ENCODE results near the gene SART1.

SART1 gene

DNA sequence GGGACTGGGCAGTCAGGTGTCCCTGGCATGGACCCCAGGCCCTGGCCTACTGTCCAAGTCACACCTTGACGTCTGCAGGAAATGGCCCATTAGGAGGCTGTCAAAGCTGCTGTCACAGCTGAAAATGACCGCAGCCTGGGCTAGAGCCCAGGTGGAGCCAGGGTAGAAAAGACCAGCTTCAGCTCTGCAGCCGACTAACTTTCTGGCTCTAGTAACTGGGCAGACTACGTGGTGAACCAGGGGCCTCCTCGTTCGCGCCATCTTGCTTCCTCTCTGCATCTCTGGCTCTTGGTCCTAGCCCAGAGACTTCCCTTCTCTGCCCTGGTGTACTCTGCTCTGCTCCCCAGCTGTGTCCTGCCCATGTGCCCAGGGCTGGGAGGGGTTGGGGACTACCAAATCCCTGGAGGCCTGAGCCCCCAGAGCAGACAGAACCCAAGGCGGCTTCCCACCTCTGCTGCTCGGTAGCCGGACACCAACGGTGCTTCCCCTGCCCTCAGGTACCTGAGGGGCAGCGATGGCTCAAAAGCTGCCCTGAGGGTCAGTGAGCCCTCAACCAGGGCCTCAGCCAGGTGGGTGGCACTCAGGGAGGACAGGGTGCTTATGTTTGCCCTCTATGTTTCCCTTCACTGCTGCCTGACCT, 19.7 kb downstream of the SART1 start:
- TF ChIP-seq TAF1 (IDR thresholded peaks at IDR 0.05; ENCODE audit: low read depth) (no peak), CREB1 (IDR thresholded peaks at IDR 0.05; ENCODE audit: low read depth) (no peak), EGR1 (IDR thresholded peaks at IDR 0.05) (no peak), YY1 (IDR thresholded peaks at IDR 0.05; ENCODE audit: low read depth) (no peak), CEBPB (IDR thresholded peaks at IDR 0.05) (no peak), TEAD4 (IDR thresholded peaks at IDR 0.05) (no peak), FOXM1 (IDR thresholded peaks at IDR 0.05; ENCODE audit: borderline replicate concordance, low read depth) (no peak)

DNA sequence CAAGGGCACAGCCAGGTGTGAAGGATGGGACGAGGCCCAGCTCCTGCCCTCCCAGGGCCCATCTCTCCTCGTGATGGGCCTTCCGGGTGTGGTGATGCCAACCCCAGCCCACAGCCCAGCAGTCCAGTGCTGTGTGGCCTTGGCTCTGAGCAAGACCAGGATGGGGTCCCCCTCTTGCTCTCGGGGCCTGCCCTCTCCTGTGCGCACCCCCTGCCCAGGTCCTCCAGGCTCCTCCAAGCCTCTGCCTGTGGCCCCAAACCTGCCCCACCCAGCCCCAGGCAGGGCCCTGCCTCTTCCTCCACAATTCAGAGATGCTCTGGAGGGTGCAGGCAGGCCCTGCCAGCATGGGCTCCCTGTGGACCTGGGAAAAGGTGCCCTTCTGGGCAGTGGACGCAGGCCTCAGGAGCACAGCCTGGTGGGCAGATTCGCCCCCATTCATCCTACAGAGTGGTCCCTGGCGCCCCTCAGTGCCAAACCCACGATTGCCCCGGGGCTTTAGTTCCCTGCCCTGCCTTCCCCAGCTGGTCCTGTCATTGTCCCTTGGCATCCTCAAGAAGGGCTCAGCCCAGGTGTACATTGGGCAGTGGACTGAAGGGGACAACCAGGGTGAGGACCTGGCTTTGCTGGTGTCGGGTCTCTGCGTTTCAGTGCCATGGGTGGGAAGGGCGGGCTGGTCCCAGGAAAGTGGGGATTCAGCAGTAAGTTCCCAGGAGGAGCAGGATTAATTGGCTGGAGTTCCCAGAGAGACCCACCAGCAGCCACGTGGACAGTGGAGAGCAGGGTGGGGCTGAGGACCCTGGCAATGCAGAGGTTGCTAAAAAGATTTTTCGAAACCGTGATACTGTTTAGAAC, 20.7 kb downstream of the SART1 start:
- no peak for TF ChIP-seq EGR1 (IDR thresholded peaks at IDR 0.05)
- no peak for TF ChIP-seq YY1 (IDR thresholded peaks at IDR 0.05; ENCODE audit: low read depth)
- no peak for TF ChIP-seq RAD21 (IDR thresholded peaks at IDR 0.05; ENCODE audit: low read depth)
- no peak for TF ChIP-seq ZBTB7A (IDR thresholded peaks at IDR 0.05; ENCODE audit: low read depth)
- no peak for TF ChIP-seq FOXM1 (IDR thresholded peaks at IDR 0.05; ENCODE audit: borderline replicate concordance, low read depth)
- TF ChIP-seq, protein P1, sequence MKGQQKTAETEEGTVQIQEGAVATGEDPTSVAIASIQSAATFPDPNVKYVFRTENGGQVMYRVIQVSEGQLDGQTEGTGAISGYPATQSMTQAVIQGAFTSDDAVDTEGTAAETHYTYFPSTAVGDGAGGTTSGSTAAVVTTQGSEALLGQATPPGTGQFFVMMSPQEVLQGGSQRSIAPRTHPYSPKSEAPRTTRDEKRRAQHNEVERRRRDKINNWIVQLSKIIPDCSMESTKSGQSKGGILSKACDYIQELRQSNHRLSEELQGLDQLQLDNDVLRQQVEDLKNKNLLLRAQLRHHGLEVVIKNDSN (IDR thresholded peaks at IDR 0.05): no peak
- TF ChIP-seq, protein P2, sequence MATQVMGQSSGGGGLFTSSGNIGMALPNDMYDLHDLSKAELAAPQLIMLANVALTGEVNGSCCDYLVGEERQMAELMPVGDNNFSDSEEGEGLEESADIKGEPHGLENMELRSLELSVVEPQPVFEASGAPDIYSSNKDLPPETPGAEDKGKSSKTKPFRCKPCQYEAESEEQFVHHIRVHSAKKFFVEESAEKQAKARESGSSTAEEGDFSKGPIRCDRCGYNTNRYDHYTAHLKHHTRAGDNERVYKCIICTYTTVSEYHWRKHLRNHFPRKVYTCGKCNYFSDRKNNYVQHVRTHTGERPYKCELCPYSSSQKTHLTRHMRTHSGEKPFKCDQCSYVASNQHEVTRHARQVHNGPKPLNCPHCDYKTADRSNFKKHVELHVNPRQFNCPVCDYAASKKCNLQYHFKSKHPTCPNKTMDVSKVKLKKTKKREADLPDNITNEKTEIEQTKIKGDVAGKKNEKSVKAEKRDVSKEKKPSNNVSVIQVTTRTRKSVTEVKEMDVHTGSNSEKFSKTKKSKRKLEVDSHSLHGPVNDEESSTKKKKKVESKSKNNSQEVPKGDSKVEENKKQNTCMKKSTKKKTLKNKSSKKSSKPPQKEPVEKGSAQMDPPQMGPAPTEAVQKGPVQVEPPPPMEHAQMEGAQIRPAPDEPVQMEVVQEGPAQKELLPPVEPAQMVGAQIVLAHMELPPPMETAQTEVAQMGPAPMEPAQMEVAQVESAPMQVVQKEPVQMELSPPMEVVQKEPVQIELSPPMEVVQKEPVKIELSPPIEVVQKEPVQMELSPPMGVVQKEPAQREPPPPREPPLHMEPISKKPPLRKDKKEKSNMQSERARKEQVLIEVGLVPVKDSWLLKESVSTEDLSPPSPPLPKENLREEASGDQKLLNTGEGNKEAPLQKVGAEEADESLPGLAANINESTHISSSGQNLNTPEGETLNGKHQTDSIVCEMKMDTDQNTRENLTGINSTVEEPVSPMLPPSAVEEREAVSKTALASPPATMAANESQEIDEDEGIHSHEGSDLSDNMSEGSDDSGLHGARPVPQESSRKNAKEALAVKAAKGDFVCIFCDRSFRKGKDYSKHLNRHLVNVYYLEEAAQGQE (IDR thresholded peaks at IDR 0.05; ENCODE audit: low read depth): no peak
- TF ChIP-seq, protein P3, sequence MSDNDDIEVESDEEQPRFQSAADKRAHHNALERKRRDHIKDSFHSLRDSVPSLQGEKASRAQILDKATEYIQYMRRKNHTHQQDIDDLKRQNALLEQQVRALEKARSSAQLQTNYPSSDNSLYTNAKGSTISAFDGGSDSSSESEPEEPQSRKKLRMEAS (IDR thresholded peaks at IDR 0.05): no peak
- no peak for TF ChIP-seq EP300 (IDR thresholded peaks at IDR 0.05; ENCODE audit: borderline replicate concordance)
- TF ChIP-seq CEBPB (IDR thresholded peaks at IDR 0.05): no peak

DNA sequence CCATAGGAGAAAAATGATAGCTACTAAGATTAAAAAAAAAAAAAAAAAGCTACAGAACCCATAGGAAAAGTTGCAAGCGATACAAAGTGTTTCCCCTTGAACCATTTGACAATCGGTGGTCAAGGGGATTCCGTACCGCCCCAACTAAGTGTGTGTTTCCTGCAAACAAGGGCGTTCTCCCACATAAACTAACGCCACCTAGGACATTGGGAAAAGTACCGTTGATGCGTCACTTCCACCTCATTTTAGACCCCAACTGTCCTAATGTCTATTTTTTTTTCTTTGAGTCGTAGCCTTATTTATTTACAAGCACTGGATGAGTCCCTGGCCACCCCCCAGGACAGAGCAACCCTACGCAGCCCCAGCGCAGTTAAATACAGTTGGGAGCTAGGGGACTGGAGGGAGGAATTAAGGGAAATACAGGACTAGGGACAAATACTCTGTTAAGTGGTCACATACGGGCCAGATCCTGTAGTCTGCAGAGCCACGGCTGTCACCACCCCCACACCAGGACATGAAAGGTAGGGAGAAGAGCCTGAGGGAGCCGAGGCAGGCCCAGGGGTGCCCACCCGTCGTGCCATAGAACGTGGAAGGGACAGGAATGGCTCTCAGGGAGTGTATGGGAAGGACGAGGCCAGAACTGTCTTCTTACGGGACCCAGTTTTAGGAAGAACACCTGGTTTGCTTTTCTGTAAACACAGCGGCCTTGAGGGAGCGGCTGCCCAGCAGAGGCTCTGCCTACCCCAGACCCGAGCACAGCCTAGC, 21.5 kb downstream of the SART1 start:
- TF ChIP-seq, protein P3 (IDR thresholded peaks at IDR 0.05): no peak
- TF ChIP-seq YY1 (IDR thresholded peaks at IDR 0.05; ENCODE audit: low read depth) (no peak), RAD21 (IDR thresholded peaks at IDR 0.05; ENCODE audit: low read depth) (no peak), ZBTB7A (IDR thresholded peaks at IDR 0.05; ENCODE audit: low read depth) (no peak), CREB1 (IDR thresholded peaks at IDR 0.05; ENCODE audit: low read depth) (no peak), EP300 (IDR thresholded peaks at IDR 0.05; ENCODE audit: borderline replicate concordance) (no peak), TEAD4 (IDR thresholded peaks at IDR 0.05) (no peak), TCF12 (IDR thresholded peaks at IDR 0.05; ENCODE audit: low read depth) (no peak), TAF1 (IDR thresholded peaks at IDR 0.05; ENCODE audit: low read depth) (no peak), FOXM1 (IDR thresholded peaks at IDR 0.05; ENCODE audit: borderline replicate concordance, low read depth) (no peak), NFIC (IDR thresholded peaks at IDR 0.05) (no peak), EGR1 (IDR thresholded peaks at IDR 0.05) (no peak), CEBPB (IDR thresholded peaks at IDR 0.05) (no peak)
- TF ChIP-seq, protein P2 (IDR thresholded peaks at IDR 0.05; ENCODE audit: low read depth): no peak
- TF ChIP-seq, protein P1 (IDR thresholded peaks at IDR 0.05): no peak

DNA sequence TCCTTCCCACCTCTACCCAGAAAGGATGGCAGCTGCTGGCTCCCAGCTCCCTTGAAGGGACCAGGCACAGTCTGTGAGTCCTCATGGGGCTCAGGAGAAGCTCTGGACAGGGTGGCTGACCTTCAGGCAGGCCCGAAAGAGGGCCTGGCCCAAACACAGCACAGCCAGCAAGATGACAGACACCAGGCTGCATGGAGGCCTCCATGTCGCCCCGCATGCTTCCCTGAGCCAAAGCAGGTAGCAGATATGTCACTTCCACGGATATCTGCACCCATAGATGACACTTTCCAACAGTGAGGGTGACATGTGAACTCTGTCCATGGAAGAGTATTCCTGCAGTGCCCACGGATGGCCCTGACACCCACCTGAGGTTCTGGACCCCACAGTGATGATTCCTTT, 22.1 kb downstream of the SART1 start:
- TF ChIP-seq, protein P1 (IDR thresholded peaks at IDR 0.05): no peak
- TF ChIP-seq RAD21 (IDR thresholded peaks at IDR 0.05; ENCODE audit: low read depth) (no peak), TCF12 (IDR thresholded peaks at IDR 0.05; ENCODE audit: low read depth) (no peak)
- TF ChIP-seq, protein P2 (IDR thresholded peaks at IDR 0.05; ENCODE audit: low read depth): no peak
